ENCODE results near the gene FAR1.
A peak's percentile ranks its signal among the peaks of the same experiment; 100 is the strongest.

FAR1 gene

GRCh38 chr11:13695886-13696285, 27.4 kb downstream of the FAR1 start:
- H3K27me3 ChIP-seq (ENCODE audit: control insufficient read depth in 1 of 2, insufficient read depth in 1 of 2, low read length in 2 of 2) = no peaks in the 10 kb centered on the region
- no peak overlapping the region for H3K9ac ChIP-seq (ENCODE audit: low read length)
- no peak overlapping the region for H3K14ac ChIP-seq (ENCODE audit: low read length in 2 of 2)
- H2AFZ ChIP-seq (ENCODE audit: low read depth, low read length) = no peak overlapping the region
- no peak overlapping the region for H3K4me3 ChIP-seq (ENCODE audit: insufficient read depth in 1 of 2, low read depth in 1 of 2, low read length in 2 of 2)
- no peak overlapping the region for H3K4ac ChIP-seq (ENCODE audit: low read depth in 1 of 2, low read length in 2 of 2)
- H2BK5ac ChIP-seq (ENCODE audit: low read depth, low read length, poor library complexity, severe bottlenecking) = no peak overlapping the region
- H4K8ac ChIP-seq (ENCODE audit: low read length) = no peak overlapping the region
- no peaks in the 10 kb centered on the region for H3K9me3 ChIP-seq (ENCODE audit: control insufficient read depth, low read length)
- no peak overlapping the region for H2BK12ac ChIP-seq (ENCODE audit: low read length in 2 of 2)
- H3K23ac ChIP-seq (ENCODE audit: low read length in 2 of 2) = no peak overlapping the region
- H4K91ac ChIP-seq (ENCODE audit: low read length) = no peak overlapping the region
- peak; percentile 37 for DNase-seq
- H2BK120ac ChIP-seq (ENCODE audit: low read depth, low read length) = no peak overlapping the region
- no peak overlapping the region for H2BK15ac ChIP-seq (ENCODE audit: low read depth, poor library complexity, severe bottlenecking)
- H3K4me1 ChIP-seq (ENCODE audit: control insufficient read depth, insufficient read depth, low read depth, low read length) = no peaks in the 10 kb centered on the region
- no peak overlapping the region for H2AK5ac ChIP-seq (ENCODE audit: low read length, severe bottlenecking)
- no peak overlapping the region for H3K27ac ChIP-seq (ENCODE audit: low read length, poor library complexity, severe bottlenecking)
- H3K18ac ChIP-seq (ENCODE audit: low read depth in 1 of 2, low read length in 2 of 2) = no peak overlapping the region
- no peak overlapping the region for H3K4me2 ChIP-seq (ENCODE audit: low read length, poor library complexity, severe bottlenecking)
- peaks cover 16% of the 10 kb centered on the region for H3K79me1 ChIP-seq (replicated peaks; ENCODE audit: low read length, poor library complexity, severe bottlenecking)
- H3K36me3 ChIP-seq (ENCODE audit: control insufficient read depth in 1 of 2, insufficient read depth in 2 of 2, low read depth in 1 of 2, low read length in 2 of 2) = peaks cover 6 to 50% of the 10 kb centered on the region in 2 experiments

- H3K4me1 ChIP-seq (ENCODE audit: control insufficient read depth, insufficient read depth, low read depth, low read length) = no peaks in the 10 kb centered on the region
- no peak overlapping the region for H4K91ac ChIP-seq (ENCODE audit: low read length)
- no peak overlapping the region for H2AK5ac ChIP-seq (ENCODE audit: low read length, severe bottlenecking)
- no peak overlapping the region for H3K4me2 ChIP-seq (ENCODE audit: low read length, poor library complexity, severe bottlenecking)
- DNase-seq = no peak
- H2AFZ ChIP-seq (ENCODE audit: low read depth, low read length) = no peak overlapping the region
- H2BK120ac ChIP-seq (ENCODE audit: low read depth, low read length) = no peak overlapping the region
- H3K9me3 ChIP-seq (ENCODE audit: control insufficient read depth, low read length) = no peaks in the 10 kb centered on the region
- no peak overlapping the region for H2BK5ac ChIP-seq (ENCODE audit: low read depth, low read length, poor library complexity, severe bottlenecking)
- no peak overlapping the region for H3K23ac ChIP-seq (ENCODE audit: low read length in 2 of 2)
- H3K79me1 ChIP-seq (replicated peaks; ENCODE audit: low read length, poor library complexity, severe bottlenecking) = peaks cover 16% of the 10 kb centered on the region
- H2BK12ac ChIP-seq (ENCODE audit: low read length in 2 of 2) = no peak overlapping the region
- H3K14ac ChIP-seq (ENCODE audit: low read length in 2 of 2) = no peak overlapping the region
- 100% methylated on average over 1 of the region's 1 CpG for WGBS
- H3K36me3 ChIP-seq (ENCODE audit: control insufficient read depth in 1 of 2, insufficient read depth in 2 of 2, low read depth in 1 of 2, low read length in 2 of 2) = peaks cover 6 to 68% of the 10 kb centered on the region in 2 experiments
- H3K4me3 ChIP-seq (ENCODE audit: insufficient read depth in 1 of 2, low read depth in 1 of 2, low read length in 2 of 2) = no peak overlapping the region
- no peak overlapping the region for H4K8ac ChIP-seq (ENCODE audit: low read length)
- H3K27me3 ChIP-seq (ENCODE audit: control insufficient read depth in 1 of 2, insufficient read depth in 1 of 2, low read length in 2 of 2) = no peaks in the 10 kb centered on the region
- no peak overlapping the region for H3K18ac ChIP-seq (ENCODE audit: low read depth in 1 of 2, low read length in 2 of 2)
- no peak overlapping the region for H3K27ac ChIP-seq (ENCODE audit: low read length, poor library complexity, severe bottlenecking)
- H3K9ac ChIP-seq (ENCODE audit: low read length) = no peak overlapping the region
- no peak overlapping the region for H3K4ac ChIP-seq (ENCODE audit: low read depth in 1 of 2, low read length in 2 of 2)
- no peak overlapping the region for H2BK15ac ChIP-seq (ENCODE audit: low read depth, poor library complexity, severe bottlenecking)
Observed at GRCh38 chr11:13697710-13698109, 29.2 kb downstream of the FAR1 start.

- H2BK12ac ChIP-seq (ENCODE audit: low read length in 2 of 2) = no peak overlapping the region
- WGBS = 94% methylated on average over 2 of the region's 2 CpGs
- H3K27me3 ChIP-seq (ENCODE audit: control insufficient read depth in 1 of 2, insufficient read depth in 1 of 2, low read length in 2 of 2) = no peaks in the 10 kb centered on the region
- H3K36me3 ChIP-seq (ENCODE audit: control insufficient read depth in 1 of 2, insufficient read depth in 2 of 2, low read depth in 1 of 2, low read length in 2 of 2) = peaks cover 6 to 73% of the 10 kb centered on the region in 2 experiments
- no peak overlapping the region for H3K27ac ChIP-seq (ENCODE audit: low read length, poor library complexity, severe bottlenecking)
- H3K14ac ChIP-seq (ENCODE audit: low read length in 2 of 2) = no peak overlapping the region
- H3K4me3 ChIP-seq (ENCODE audit: insufficient read depth in 1 of 2, low read depth in 1 of 2, low read length in 2 of 2) = no peak overlapping the region
- H3K18ac ChIP-seq (ENCODE audit: low read depth in 1 of 2, low read length in 2 of 2) = no peak overlapping the region
- peaks cover 15% of the 10 kb centered on the region for H3K79me1 ChIP-seq (replicated peaks; ENCODE audit: low read length, poor library complexity, severe bottlenecking)
- H2AK5ac ChIP-seq (ENCODE audit: low read length, severe bottlenecking) = no peak overlapping the region
- H4K91ac ChIP-seq (ENCODE audit: low read length) = no peak overlapping the region
- H3K4me1 ChIP-seq (ENCODE audit: control insufficient read depth, insufficient read depth, low read depth, low read length) = no peaks in the 10 kb centered on the region
- H2AFZ ChIP-seq (ENCODE audit: low read depth, low read length) = no peak overlapping the region
- no peak overlapping the region for H2BK5ac ChIP-seq (ENCODE audit: low read depth, low read length, poor library complexity, severe bottlenecking)
- no peak overlapping the region for H4K8ac ChIP-seq (ENCODE audit: low read length)
- no peaks in the 10 kb centered on the region for H3K9me3 ChIP-seq (ENCODE audit: control insufficient read depth, low read length)
- H3K4ac ChIP-seq (ENCODE audit: low read depth in 1 of 2, low read length in 2 of 2) = no peak overlapping the region
- H2BK15ac ChIP-seq (ENCODE audit: low read depth, poor library complexity, severe bottlenecking) = no peak overlapping the region
- no peak overlapping the region for H2BK120ac ChIP-seq (ENCODE audit: low read depth, low read length)
- no peak overlapping the region for H3K23ac ChIP-seq (ENCODE audit: low read length in 2 of 2)
- no peak overlapping the region for H3K9ac ChIP-seq (ENCODE audit: low read length)
- DNase-seq = no peak
- no peak overlapping the region for H3K4me2 ChIP-seq (ENCODE audit: low read length, poor library complexity, severe bottlenecking)
Observed at GRCh38 chr11:13698132-13698531, 29.7 kb downstream of the FAR1 start.

GRCh38 chr11:13699041-13699440, 30.6 kb downstream of the FAR1 start:
- H2BK5ac ChIP-seq (ENCODE audit: low read depth, low read length, poor library complexity, severe bottlenecking) = no peak overlapping the region
- no peak overlapping the region for H4K91ac ChIP-seq (ENCODE audit: low read length)
- no peak for DNase-seq
- H3K4me3 ChIP-seq (ENCODE audit: insufficient read depth in 1 of 2, low read depth in 1 of 2, low read length in 2 of 2) = no peak overlapping the region
- no peak overlapping the region for H3K9ac ChIP-seq (ENCODE audit: low read length)
- H3K79me1 ChIP-seq (replicated peaks; ENCODE audit: low read length, poor library complexity, severe bottlenecking) = peaks cover 14% of the 10 kb centered on the region
- no peak overlapping the region for H3K14ac ChIP-seq (ENCODE audit: low read length in 2 of 2)
- peaks cover 6 to 78% of the 10 kb centered on the region in 2 experiments for H3K36me3 ChIP-seq (ENCODE audit: control insufficient read depth in 1 of 2, insufficient read depth in 2 of 2, low read depth in 1 of 2, low read length in 2 of 2)
- H2BK15ac ChIP-seq (ENCODE audit: low read depth, poor library complexity, severe bottlenecking) = no peak overlapping the region
- no peak overlapping the region for H2BK12ac ChIP-seq (ENCODE audit: low read length in 2 of 2)
- H3K4me1 ChIP-seq (ENCODE audit: control insufficient read depth, insufficient read depth, low read depth, low read length) = no peaks in the 10 kb centered on the region
- no peak overlapping the region for H2AFZ ChIP-seq (ENCODE audit: low read depth, low read length)
- no peak overlapping the region for H3K18ac ChIP-seq (ENCODE audit: low read depth in 1 of 2, low read length in 2 of 2)
- no peaks in the 10 kb centered on the region for H3K9me3 ChIP-seq (ENCODE audit: control insufficient read depth, low read length)
- no peak overlapping the region for H3K4me2 ChIP-seq (ENCODE audit: low read length, poor library complexity, severe bottlenecking)
- no peak overlapping the region for H2AK5ac ChIP-seq (ENCODE audit: low read length, severe bottlenecking)
- H3K4ac ChIP-seq (ENCODE audit: low read depth in 1 of 2, low read length in 2 of 2) = no peak overlapping the region
- H3K27ac ChIP-seq (ENCODE audit: low read length, poor library complexity, severe bottlenecking) = no peak overlapping the region
- no peak overlapping the region for H2BK120ac ChIP-seq (ENCODE audit: low read depth, low read length)
- H4K8ac ChIP-seq (ENCODE audit: low read length) = no peak overlapping the region
- 49% methylated on average over 1 of the region's 2 CpGs for WGBS
- H3K27me3 ChIP-seq (ENCODE audit: control insufficient read depth in 1 of 2, insufficient read depth in 1 of 2, low read length in 2 of 2) = no peaks in the 10 kb centered on the region
- no peak overlapping the region for H3K23ac ChIP-seq (ENCODE audit: low read length in 2 of 2)

Measured in mesenchymal stem cell (in vitro differentiated cells and primary cell).